PFSK-1 (cell line): ENCODE results near the gene NHLRC2.

Experiments used
- FOXP2 ChIP-seq: optimal IDR thresholded peaks from 2 replicates; pipeline ENCODE3; 2011; ENCODE audit warnings: borderline replicate concordance, control low read depth, inconsistent platforms; ENCODE audit not compliant: insufficient read depth; ENCODE audit errors: extremely low read length, extremely low read depth
- POLR2AphosphoS5 ChIP-seq: IDR thresholded peaks from 2 replicates; pipeline ENCODE4 v1.6.1; 2012; ENCODE audit warnings: low read depth, mild to moderate bottlenecking, control low read depth, low read length, moderate library complexity
- REST ChIP-seq, 2 experiments: IDR thresholded peaks; 2 replicates each; pipeline versions ENCODE4 v1.6.1 to v1.8.0; 2011 to 2012; ENCODE audit warnings: low read depth in 2 of 2, low read length in 2 of 2, control low read depth in 1 of 2, inconsistent platforms in 1 of 2, mild to moderate bottlenecking in 1 of 2, moderate library complexity in 1 of 2; ENCODE audit not compliant: insufficient read depth in 1 of 2
- SIN3A ChIP-seq: IDR thresholded peaks from 2 replicates; pipeline ENCODE4 v1.6.1; 2012; ENCODE audit warnings: mild to moderate bottlenecking, low read length, moderate library complexity, borderline replicate concordance; ENCODE audit not compliant: insufficient read depth
- TAF1 ChIP-seq: IDR thresholded peaks from 2 replicates; pipeline ENCODE4 v1.6.1; 2012; ENCODE audit warnings: low read length, control low read depth, borderline replicate concordance; ENCODE audit not compliant: insufficient read depth

The NHLRC2 gene

DNA sequence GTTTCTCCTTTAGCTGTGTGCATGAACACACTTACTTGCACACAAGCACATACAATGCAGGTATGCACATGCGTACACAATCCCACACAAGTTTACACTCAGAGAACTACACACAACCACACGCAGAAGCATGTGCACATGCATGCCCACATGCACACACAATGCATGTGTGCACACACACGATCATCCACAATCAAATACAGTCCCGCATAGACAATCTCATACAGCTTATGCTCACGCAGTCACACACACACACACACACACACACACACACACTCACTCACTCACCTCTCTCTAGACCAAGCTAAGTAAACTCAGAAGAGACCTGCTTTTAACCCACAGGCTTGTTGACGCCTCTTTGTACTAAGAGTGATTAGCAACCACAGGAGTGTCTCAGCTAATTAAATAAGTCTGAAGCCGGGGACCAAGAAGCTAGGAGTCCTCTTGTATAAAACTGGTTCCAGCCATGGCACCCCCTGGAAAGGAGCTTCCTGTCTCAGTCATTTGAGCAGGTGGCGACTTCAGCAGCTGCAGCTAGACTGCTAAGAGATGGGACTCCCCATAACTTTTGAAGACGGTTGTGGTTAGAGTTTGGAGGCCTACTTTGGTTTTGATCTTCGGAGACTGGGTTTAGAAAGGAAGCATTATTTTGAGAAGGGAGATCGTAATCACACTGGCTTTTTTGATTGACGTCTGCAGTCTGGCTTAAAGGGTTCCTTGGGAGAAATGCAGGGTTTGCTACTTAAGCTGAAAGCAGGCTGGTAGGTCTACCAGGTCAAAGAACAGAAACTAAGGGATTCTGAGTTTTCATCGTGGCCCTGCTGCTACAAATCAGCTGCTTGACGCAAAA lies 106.9 kb downstream of the NHLRC2 start:
- TF ChIP-seq TAF1 (no peak), SIN3A (no peak), REST (IDR thresholded peaks at IDR 0.05; ENCODE audit: insufficient read depth in 1 of 2, low read depth in 2 of 2, low read length in 2 of 2) (no peak), POLR2AphosphoS5 (no peak), FOXP2 (no peak)

- TF ChIP-seq FOXP2 (no peak), REST (IDR thresholded peaks at IDR 0.05; ENCODE audit: insufficient read depth in 1 of 2, low read depth in 2 of 2, low read length in 2 of 2) (no peak), SIN3A (no peak), TAF1 (no peak)
Measured at GRCh38 chr10:113965077-113965476, 110.6 kb downstream of the NHLRC2 start.

GRCh38 chr10:113965683-113966082 lies 111.2 kb downstream of the NHLRC2 start:
- no peak for TF ChIP-seq FOXP2
- TF ChIP-seq TAF1, result no peak
- no peak for TF ChIP-seq POLR2AphosphoS5
- TF ChIP-seq SIN3A, result no peak
- TF ChIP-seq REST (IDR thresholded peaks at IDR 0.05; ENCODE audit: insufficient read depth in 1 of 2, low read depth in 2 of 2, low read length in 2 of 2), result no peak
